ENCODE results near the gene CDK19. TPM values are rescaled to one million over a fixed set of nuclear protein-coding genes. Genes with fewer than 3 reads are reported as not detected.

CDK19 gene
- total and polyA plus RNA-seq, 2 of the 4 experiments (the other 2 are of a cell fraction): 6.0 to 6.8 TPM

DNA sequence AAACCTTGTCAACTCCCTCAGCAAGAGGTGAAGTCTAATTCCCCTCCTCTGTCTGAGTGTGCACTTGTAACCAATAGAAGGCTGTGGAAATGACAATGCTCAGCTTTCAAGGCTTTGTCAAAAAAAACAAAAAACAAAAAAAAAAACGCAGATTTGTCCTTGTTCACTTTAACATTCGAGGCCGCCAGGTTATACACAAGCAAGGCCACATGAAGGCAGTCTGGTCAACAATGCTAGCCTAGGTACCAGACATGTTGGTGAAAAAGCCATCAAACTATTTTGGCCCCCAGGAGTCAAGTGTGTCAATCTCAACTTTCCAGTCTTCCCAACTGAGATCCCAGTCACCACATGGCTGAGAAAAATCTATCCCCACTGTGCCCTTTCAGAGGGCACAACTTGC, 92.3 kb downstream of the CDK19 start:
- no peak overlapping the region for H3K23ac ChIP-seq (ENCODE audit: low read depth, low read length)
- H2BK5ac ChIP-seq (ENCODE audit: low read depth, low read length, poor library complexity, severe bottlenecking): no peak overlapping the region
- no peak overlapping the region for H2BK120ac ChIP-seq (ENCODE audit: low read depth, low read length)
- no peak overlapping the region for H2BK20ac ChIP-seq (ENCODE audit: low read depth, low read length)
- no peak overlapping the region for H3K4me2 ChIP-seq (ENCODE audit: low read depth, low read length)
- H2AFZ ChIP-seq (replicated peaks; ENCODE audit: low read length, poor library complexity): no peak overlapping the region
- no peak overlapping the region for H4K91ac ChIP-seq (ENCODE audit: insufficient read depth, low read depth, low read length)
- H2BK15ac ChIP-seq (ENCODE audit: low read depth, low read length): no peak overlapping the region
- no TSS peak for BruUV-seq (replicated peaks)
- CTCF ChIA-PET: no interaction called here
- in situ Hi-C loops (cut with MboI; ENCODE audit: low sequenced_read_pairs) (no loop called here), dilution Hi-C loops (cut with HindIII; ENCODE audit: low sequenced_read_pairs, unreplicated experiment) (no loop called here), intact Hi-C loops (cut with micrococcal nuclease) (no loop called here)
- H2AK9ac ChIP-seq (replicated peaks; ENCODE audit: low read depth, low read length, poor library complexity): no peak overlapping the region
- ATAC-seq (ENCODE audit: low read depth) (no peak), DNase-seq (no peak)
- H3K56ac ChIP-seq (ENCODE audit: extremely low read depth, insufficient read depth, low read length): no peak overlapping the region
- H3K4me1 ChIP-seq (ENCODE audit: control insufficient read depth, insufficient read depth, low read length): no peaks in the 10 kb centered on the region
- no peaks in the 10 kb centered on the region for H3K9me3 ChIP-seq (ENCODE audit: control insufficient read depth, insufficient read depth, low read length)
- no peak for TF ChIP-seq RCOR1 (IDR thresholded peaks at IDR 0.05; ENCODE audit: insufficient replicate concordance, low read length)
- no peak for TF ChIP-seq RAD21 (IDR thresholded peaks at IDR 0.05; ENCODE audit: low read length)
- TF ChIP-seq MXI1 (IDR thresholded peaks at IDR 0.05; ENCODE audit: borderline replicate concordance, low read depth, low read length): no peak
- TF ChIP-seq FOS (IDR thresholded peaks at IDR 0.05; ENCODE audit: low read depth, low read length): no peak
- no peak for TF ChIP-seq RFX5 (IDR thresholded peaks at IDR 0.05; ENCODE audit: low read depth, low read length)
- TF ChIP-seq BHLHE40 (IDR thresholded peaks at IDR 0.05; ENCODE audit: low read depth, low read length): no peak
- TF ChIP-seq CEBPB (IDR thresholded peaks at IDR 0.05; ENCODE audit: low read depth, low read length): no peak
- TF ChIP-seq, protein P1, sequence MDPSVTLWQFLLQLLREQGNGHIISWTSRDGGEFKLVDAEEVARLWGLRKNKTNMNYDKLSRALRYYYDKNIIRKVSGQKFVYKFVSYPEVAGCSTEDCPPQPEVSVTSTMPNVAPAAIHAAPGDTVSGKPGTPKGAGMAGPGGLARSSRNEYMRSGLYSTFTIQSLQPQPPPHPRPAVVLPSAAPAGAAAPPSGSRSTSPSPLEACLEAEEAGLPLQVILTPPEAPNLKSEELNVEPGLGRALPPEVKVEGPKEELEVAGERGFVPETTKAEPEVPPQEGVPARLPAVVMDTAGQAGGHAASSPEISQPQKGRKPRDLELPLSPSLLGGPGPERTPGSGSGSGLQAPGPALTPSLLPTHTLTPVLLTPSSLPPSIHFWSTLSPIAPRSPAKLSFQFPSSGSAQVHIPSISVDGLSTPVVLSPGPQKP (IDR thresholded peaks at IDR 0.05; ENCODE audit: borderline replicate concordance, low read depth, low read length): no peak
- no peak for TF ChIP-seq CHD1 (IDR thresholded peaks at IDR 0.05; ENCODE audit: low read depth, low read length)
- TF ChIP-seq, protein P2, sequence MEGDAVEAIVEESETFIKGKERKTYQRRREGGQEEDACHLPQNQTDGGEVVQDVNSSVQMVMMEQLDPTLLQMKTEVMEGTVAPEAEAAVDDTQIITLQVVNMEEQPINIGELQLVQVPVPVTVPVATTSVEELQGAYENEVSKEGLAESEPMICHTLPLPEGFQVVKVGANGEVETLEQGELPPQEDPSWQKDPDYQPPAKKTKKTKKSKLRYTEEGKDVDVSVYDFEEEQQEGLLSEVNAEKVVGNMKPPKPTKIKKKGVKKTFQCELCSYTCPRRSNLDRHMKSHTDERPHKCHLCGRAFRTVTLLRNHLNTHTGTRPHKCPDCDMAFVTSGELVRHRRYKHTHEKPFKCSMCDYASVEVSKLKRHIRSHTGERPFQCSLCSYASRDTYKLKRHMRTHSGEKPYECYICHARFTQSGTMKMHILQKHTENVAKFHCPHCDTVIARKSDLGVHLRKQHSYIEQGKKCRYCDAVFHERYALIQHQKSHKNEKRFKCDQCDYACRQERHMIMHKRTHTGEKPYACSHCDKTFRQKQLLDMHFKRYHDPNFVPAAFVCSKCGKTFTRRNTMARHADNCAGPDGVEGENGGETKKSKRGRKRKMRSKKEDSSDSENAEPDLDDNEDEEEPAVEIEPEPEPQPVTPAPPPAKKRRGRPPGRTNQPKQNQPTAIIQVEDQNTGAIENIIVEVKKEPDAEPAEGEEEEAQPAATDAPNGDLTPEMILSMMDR (conservative IDR thresholded peaks at IDR 0.05; ENCODE audit: low read depth, low read length): no peak
- no peak for TF ChIP-seq MAZ (IDR thresholded peaks at IDR 0.05; ENCODE audit: borderline replicate concordance, low read depth, low read length)
- no peak for TF ChIP-seq POLR2A (IDR thresholded peaks at IDR 0.05; ENCODE audit: low read depth, low read length)
- no peak for TF ChIP-seq MAFK (IDR thresholded peaks at IDR 0.05; ENCODE audit: low read depth, low read length)
- TF ChIP-seq SMC3 (IDR thresholded peaks at IDR 0.05; ENCODE audit: low read depth, low read length): no peak
- no peak for TF ChIP-seq NFE2L2 (IDR thresholded peaks at IDR 0.05; ENCODE audit: low read depth, low read length)
- TF ChIP-seq, protein P3, sequence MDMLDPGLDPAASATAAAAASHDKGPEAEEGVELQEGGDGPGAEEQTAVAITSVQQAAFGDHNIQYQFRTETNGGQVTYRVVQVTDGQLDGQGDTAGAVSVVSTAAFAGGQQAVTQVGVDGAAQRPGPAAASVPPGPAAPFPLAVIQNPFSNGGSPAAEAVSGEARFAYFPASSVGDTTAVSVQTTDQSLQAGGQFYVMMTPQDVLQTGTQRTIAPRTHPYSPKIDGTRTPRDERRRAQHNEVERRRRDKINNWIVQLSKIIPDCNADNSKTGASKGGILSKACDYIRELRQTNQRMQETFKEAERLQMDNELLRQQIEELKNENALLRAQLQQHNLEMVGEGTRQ (IDR thresholded peaks at IDR 0.05; ENCODE audit: low read depth, low read length): no peak
- no peak overlapping the region for H3K4ac ChIP-seq (ENCODE audit: low read depth, low read length)
- 0 out of 2 replicates have a peak, but pooled peaks cover 2% of the 10 kb centered on the region for H3K36me3 ChIP-seq (ENCODE audit: control insufficient read depth, insufficient read depth, low read length)
- no peak overlapping the region for H3K4me3 ChIP-seq (ENCODE audit: insufficient read depth, low read depth, low read length)
- H4K5ac ChIP-seq (ENCODE audit: low read depth, low read length): no peak overlapping the region
- no peak overlapping the region for H3K14ac ChIP-seq (replicated peaks; ENCODE audit: low read depth, low read length)
- POLR2A ChIA-PET (ENCODE audit: unreplicated experiment): no interaction called here
- WGBS, 2 experiments (ENCODE audit: extremely low coverage in 2 of 2, insufficient read length in 1 of 2): no CpG with 5 or more reads among the region's 3 CpGs
- no peak overlapping the region for H3K27ac ChIP-seq (ENCODE audit: insufficient read depth, low read length)
- H3K27me3 ChIP-seq (ENCODE audit: control insufficient read depth, insufficient read depth, low read length): no peaks in the 10 kb centered on the region
- no peaks in the 10 kb centered on the region; a peak in 1 of 4 replicates for H3K79me1 ChIP-seq (ENCODE audit: low read depth in 1 of 2, low read length in 2 of 2)
- H2AK5ac ChIP-seq (ENCODE audit: low read depth, low read length): no peak overlapping the region
- H3K9ac ChIP-seq (ENCODE audit: low read depth, low read length): no peak overlapping the region
- no peaks in the 10 kb centered on the region for H4K20me1 ChIP-seq (ENCODE audit: insufficient read depth, low read length)
- H3K9me1 ChIP-seq (ENCODE audit: insufficient read depth, low read length): 0 out of 2 replicates have a peak, but pooled peaks cover 2% of the 10 kb centered on the region
- H4K8ac ChIP-seq (ENCODE audit: low read depth in 2 of 2, low read length in 2 of 2): no peak overlapping the region
- H3K18ac ChIP-seq (ENCODE audit: low read depth, low read length): no peak overlapping the region

Data from IMR-90 (cell line).